ENCODE results near the gene UBE3C.

UBE3C gene

DNA sequence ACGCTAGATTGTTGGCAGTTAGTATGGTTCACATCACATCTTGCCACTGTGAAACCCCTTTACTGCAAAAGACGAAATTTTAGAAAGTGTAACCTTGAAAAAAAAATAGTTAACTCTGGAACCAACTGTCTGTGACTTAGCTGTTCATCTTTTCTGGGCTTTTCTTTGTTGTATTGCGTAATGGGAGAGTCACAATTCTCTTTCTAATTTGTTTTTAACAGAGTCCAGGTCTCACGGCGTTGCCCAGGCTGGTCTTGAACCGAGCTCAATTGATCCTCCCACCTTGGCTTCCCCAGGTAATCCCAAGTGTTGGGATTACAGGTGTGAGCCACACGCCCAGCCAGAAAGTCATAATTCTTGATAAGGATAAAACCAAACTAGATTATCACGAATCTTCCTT is 14.5 kb downstream of the UBE3C start:
- TF ChIP-seq TAF1 (IDR thresholded peaks at IDR 0.05; ENCODE audit: borderline replicate concordance, insufficient read depth, low read length) = no peak
- no peak for TF ChIP-seq POLR2AphosphoS5 (IDR thresholded peaks at IDR 0.05; ENCODE audit: low read depth, low read length)
- TF ChIP-seq, protein P1, sequence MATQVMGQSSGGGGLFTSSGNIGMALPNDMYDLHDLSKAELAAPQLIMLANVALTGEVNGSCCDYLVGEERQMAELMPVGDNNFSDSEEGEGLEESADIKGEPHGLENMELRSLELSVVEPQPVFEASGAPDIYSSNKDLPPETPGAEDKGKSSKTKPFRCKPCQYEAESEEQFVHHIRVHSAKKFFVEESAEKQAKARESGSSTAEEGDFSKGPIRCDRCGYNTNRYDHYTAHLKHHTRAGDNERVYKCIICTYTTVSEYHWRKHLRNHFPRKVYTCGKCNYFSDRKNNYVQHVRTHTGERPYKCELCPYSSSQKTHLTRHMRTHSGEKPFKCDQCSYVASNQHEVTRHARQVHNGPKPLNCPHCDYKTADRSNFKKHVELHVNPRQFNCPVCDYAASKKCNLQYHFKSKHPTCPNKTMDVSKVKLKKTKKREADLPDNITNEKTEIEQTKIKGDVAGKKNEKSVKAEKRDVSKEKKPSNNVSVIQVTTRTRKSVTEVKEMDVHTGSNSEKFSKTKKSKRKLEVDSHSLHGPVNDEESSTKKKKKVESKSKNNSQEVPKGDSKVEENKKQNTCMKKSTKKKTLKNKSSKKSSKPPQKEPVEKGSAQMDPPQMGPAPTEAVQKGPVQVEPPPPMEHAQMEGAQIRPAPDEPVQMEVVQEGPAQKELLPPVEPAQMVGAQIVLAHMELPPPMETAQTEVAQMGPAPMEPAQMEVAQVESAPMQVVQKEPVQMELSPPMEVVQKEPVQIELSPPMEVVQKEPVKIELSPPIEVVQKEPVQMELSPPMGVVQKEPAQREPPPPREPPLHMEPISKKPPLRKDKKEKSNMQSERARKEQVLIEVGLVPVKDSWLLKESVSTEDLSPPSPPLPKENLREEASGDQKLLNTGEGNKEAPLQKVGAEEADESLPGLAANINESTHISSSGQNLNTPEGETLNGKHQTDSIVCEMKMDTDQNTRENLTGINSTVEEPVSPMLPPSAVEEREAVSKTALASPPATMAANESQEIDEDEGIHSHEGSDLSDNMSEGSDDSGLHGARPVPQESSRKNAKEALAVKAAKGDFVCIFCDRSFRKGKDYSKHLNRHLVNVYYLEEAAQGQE (IDR thresholded peaks at IDR 0.05; ENCODE audit: insufficient read depth in 1 of 2, low read depth in 2 of 2, low read length in 2 of 2) = no peak
- no peak for TF ChIP-seq SIN3A (IDR thresholded peaks at IDR 0.05; ENCODE audit: borderline replicate concordance, insufficient read depth, low read length)
- no peak for TF ChIP-seq FOXP2 (optimal IDR thresholded peaks at IDR 0.05; ENCODE audit: borderline replicate concordance, extremely low read depth, extremely low read length, insufficient read depth)

DNA sequence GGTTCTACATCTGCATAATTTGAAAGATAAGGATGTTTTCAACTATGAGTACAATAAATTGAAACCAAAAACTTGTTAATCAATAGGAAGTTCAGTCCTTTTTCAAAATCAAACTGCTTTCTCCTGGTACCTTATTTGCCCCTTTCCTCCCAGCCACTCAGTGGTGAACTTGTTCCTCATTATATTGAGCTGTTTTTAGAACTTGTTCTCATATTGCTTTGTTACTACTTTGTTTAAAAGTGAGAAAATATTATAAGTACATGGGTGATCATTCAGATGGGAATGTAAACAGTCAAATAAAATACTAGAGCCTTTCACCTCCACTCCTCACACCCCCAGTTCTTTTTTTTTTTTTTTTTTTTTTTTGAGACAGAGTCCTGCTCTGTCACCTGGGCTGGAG is 17.2 kb downstream of the UBE3C start:
- TF ChIP-seq FOXP2 (optimal IDR thresholded peaks at IDR 0.05; ENCODE audit: borderline replicate concordance, extremely low read depth, extremely low read length, insufficient read depth) (no peak), TAF1 (IDR thresholded peaks at IDR 0.05; ENCODE audit: borderline replicate concordance, insufficient read depth, low read length) (no peak), SIN3A (IDR thresholded peaks at IDR 0.05; ENCODE audit: borderline replicate concordance, insufficient read depth, low read length) (no peak), POLR2AphosphoS5 (IDR thresholded peaks at IDR 0.05; ENCODE audit: low read depth, low read length) (no peak)
- TF ChIP-seq, protein P1 (IDR thresholded peaks at IDR 0.05; ENCODE audit: insufficient read depth in 1 of 2, low read depth in 2 of 2, low read length in 2 of 2) = no peak

DNA sequence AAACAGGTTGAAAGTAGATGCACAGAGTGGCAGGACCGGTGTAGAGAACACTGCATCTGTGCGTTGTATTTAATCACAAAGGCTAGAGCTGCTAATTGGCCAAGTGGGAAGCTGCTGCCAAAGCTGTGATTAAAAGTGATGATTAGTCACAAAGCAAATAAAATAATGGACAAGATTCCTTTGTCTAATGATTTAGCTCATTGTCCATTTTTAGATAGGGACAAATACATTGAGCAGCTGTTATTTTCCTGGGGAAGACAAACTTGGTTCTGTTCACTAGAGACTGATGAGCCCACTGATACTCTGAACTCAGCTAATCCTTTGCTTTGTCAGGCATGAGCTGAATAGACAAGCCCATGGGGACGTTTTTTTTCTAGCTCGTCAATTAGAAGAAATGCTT is 19.7 kb downstream of the UBE3C start:
- TF ChIP-seq, protein P1 (IDR thresholded peaks at IDR 0.05; ENCODE audit: insufficient read depth in 1 of 2, low read depth in 2 of 2, low read length in 2 of 2) = no peak
- TF ChIP-seq TAF1 (IDR thresholded peaks at IDR 0.05; ENCODE audit: borderline replicate concordance, insufficient read depth, low read length) = no peak
- TF ChIP-seq FOXP2 (optimal IDR thresholded peaks at IDR 0.05; ENCODE audit: borderline replicate concordance, extremely low read depth, extremely low read length, insufficient read depth) = no peak
- TF ChIP-seq SIN3A (IDR thresholded peaks at IDR 0.05; ENCODE audit: borderline replicate concordance, insufficient read depth, low read length) = no peak
- no peak for TF ChIP-seq POLR2AphosphoS5 (IDR thresholded peaks at IDR 0.05; ENCODE audit: low read depth, low read length)

DNA sequence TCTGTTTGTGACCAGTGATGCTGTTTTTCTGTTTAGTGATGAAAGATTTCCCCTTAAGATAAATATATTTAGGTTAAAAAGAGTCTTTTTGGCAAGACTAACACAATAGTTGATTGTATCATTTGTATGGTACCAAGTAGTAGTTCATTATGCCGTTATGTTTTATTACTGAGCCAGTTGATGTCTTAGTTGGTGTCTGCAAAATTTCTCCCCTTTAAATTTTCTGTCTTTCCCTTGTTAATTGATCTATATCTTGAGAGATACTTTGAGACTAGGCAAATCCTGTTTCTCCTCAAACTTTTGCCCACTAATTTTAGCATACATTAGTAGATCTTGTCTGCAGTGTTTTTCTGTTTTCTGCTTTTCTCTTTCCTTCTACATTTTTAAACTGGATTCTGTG is 21.7 kb downstream of the UBE3C start:
- TF ChIP-seq, protein P1 (IDR thresholded peaks at IDR 0.05; ENCODE audit: insufficient read depth in 1 of 2, low read depth in 2 of 2, low read length in 2 of 2) = no peak
- TF ChIP-seq POLR2AphosphoS5 (IDR thresholded peaks at IDR 0.05; ENCODE audit: low read depth, low read length) (no peak), FOXP2 (optimal IDR thresholded peaks at IDR 0.05; ENCODE audit: borderline replicate concordance, extremely low read depth, extremely low read length, insufficient read depth) (no peak), SIN3A (IDR thresholded peaks at IDR 0.05; ENCODE audit: borderline replicate concordance, insufficient read depth, low read length) (no peak), TAF1 (IDR thresholded peaks at IDR 0.05; ENCODE audit: borderline replicate concordance, insufficient read depth, low read length) (no peak)

DNA sequence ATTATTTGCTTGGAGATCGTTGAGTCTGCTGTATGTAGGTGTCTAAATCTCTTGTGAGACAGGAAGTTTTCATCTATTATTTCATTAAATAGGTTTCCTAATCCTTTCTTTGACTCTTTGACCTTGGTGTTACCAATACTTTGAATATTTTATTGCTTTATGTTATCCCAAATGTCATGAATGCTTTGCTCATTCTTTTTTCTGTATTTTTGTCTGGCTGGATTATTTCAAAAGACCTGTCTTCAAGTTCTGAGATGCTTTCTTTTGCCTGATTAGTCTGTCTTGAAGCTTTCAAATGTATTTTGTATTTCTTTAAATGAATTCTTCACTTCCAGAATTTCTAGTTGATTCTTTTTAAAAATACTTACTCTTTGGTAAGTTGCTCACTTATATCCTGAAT is 27.3 kb downstream of the UBE3C start:
- TF ChIP-seq TAF1 (IDR thresholded peaks at IDR 0.05; ENCODE audit: borderline replicate concordance, insufficient read depth, low read length) = no peak
- TF ChIP-seq, protein P1 (IDR thresholded peaks at IDR 0.05; ENCODE audit: insufficient read depth in 1 of 2, low read depth in 2 of 2, low read length in 2 of 2) = no peak
- no peak for TF ChIP-seq POLR2AphosphoS5 (IDR thresholded peaks at IDR 0.05; ENCODE audit: low read depth, low read length)
- TF ChIP-seq FOXP2 (optimal IDR thresholded peaks at IDR 0.05; ENCODE audit: borderline replicate concordance, extremely low read depth, extremely low read length, insufficient read depth) = no peak
- TF ChIP-seq SIN3A (IDR thresholded peaks at IDR 0.05; ENCODE audit: borderline replicate concordance, insufficient read depth, low read length) = no peak
